Measurements from ENCODE around the gene IL31RA.
"Not testable (repeated sequence)": the region's sequence is repeated elsewhere in the genome, so short reads cannot be mapped to it uniquely, and the experiment has no call there.

The IL31RA gene

DNA sequence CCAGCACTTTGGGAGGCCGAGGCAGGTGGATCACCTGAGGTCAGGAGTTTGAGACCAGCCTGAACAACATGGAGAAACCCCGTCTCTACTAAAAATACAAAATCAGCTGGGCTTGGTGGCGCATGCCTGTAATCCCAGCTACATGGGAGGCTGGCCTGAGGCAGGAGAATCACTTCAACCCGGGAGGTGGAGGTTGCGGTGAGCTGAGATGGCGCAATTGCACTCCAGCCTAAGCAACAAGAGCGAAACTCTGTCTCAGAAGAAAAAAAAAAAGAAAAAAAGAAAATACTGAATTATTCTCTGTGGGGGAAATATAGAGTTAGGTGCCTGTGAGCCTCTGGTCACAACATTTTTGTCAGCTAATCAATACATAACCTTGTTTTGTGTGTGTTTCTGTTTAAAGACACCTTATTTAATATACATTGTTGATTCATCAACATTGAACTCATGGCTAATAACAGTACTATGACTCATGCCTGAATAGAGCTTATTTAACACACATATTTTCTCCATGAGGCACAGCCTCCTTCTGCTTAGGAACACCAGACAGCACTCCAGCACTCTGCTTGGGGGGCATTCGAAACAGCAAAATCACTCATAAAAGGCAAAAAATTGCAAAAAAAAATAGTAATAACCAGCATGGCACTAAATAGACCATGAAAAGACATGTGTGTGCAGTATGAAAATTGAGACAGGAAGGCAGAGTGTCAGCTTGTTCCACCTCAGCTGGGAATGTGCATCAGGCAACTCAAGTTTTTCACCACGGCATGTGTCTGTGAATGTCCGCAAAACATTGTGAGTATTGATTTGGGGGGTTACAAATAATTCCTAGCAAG, at the start of gene IL31RA:
Gene IL31RA (plus strand): TSS at position 519 of the 836 bp plus-strand sequence. CDS start 214 bp downstream, at position 733.
- DNase-seq, result no peak

- not testable (repeated sequence) for DNase-seq
These were observed 42.3 kb upstream of the IL31RA start for GRCh38 chr5:55808814-55809213.

DNA sequence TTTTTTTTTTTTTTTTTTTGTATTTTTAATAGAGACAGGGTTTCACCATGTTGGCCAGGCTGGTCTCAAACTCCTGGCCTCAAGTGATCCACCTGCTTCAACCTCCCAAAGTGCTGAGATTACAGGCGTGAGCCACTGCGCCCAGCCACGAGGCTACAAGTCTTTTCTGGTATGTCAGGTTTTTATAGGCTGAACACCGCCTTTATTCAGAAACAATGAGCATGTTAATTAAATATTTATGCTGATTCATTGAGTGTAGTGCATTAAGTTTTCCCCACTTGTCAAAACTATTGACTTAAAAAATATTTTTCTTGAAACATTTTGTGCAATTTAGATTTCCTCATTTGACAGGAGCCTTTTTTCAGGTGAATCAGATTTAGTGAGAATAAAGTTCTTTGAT, 35.2 kb upstream of the IL31RA start:
- DNase-seq, result not testable (repeated sequence)

GRCh38 chr5:55816342-55816741, 34.8 kb upstream of the IL31RA start:
- DNase-seq, result no peak

DNA sequence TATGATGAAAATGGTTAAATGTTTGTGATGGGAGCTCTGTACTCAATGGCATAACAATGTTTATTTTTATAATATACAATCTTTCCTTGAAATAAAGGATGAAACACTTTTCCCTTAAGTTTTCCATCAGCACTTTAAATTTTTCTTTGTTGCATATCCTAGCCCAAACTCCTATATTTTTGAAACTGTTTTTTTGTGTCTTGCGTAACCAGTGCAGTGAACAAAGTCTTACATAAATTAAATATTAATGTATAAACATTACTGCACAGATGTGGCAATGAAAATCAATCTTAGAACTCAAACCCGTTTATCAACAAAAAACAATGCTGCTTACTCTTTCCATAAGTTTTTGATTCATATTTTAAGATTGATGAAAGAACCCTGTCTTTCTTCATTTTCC, 34.1 kb upstream of the IL31RA start:
- DNase-seq, result no peak

DNA sequence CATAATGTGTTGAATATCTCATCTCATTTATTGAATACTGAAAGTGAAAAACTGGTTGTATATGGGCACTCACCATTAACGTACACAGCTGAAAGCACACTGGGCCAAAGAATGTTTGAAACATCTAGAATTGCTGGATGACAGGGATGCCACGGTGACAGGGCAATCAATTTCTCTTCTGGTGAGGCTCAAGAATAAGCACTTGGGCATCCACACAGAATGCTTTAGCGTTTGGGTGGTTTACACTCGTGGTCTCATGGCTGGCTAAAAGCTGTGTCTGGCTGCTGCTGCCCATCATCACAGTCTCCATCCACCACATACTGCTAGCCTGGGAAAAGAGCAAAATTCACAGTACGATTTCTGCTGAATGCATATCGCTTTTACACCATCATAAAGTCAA, 30.7 kb upstream of the IL31RA start:
- DNase-seq, result no peak

GRCh38 chr5:55821731-55822512, 29.2 kb upstream of the IL31RA start:
- DNase-seq, result peak; percentile 18

- no peak for DNase-seq
These were observed 27.9 kb upstream of the IL31RA start for GRCh38 chr5:55823151-55823796.

GRCh38 chr5:55829956-55830355, 21.2 kb upstream of the IL31RA start:
- no peak for DNase-seq

DNA sequence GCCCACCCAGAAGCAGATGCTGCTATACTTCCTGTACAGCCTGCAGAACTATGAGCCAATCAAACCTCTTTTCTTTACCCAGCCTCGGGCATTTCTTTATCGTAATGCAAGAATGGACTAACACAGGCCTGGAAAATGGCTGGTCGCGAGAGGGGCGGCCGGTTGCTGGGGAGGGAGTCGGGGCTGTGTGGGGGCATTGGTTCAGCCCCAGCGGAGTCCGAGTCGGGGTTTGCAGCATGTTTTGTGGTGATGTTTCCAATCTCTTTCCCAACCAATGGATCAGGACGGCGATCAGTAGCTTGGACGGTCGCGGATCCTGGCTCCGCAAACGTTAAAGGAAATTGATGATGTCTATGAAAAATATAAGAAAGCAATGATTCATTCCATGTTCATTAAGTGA, 18.7 kb upstream of the IL31RA start:
- DNase-seq, result no peak

DNA sequence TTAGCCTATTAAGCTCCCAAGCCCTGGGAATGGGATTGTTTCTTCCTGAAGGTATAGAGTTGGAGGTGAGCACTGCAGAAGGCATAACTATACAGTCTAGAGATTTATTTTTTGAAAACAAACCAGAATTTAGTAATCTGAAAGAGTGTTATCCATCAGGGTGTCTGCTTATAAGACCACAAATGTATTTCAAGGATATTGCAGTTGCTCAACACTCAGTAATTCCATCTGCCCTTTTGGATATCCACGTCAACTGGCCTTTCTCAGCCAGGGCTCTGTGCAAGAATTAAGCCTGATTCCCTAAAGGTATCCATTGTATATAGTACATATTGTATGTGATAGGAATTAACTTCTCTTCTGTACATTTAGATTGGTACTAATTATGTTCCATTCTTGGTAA, 15.0 kb upstream of the IL31RA start:
- DNase-seq, result no peak

DNA sequence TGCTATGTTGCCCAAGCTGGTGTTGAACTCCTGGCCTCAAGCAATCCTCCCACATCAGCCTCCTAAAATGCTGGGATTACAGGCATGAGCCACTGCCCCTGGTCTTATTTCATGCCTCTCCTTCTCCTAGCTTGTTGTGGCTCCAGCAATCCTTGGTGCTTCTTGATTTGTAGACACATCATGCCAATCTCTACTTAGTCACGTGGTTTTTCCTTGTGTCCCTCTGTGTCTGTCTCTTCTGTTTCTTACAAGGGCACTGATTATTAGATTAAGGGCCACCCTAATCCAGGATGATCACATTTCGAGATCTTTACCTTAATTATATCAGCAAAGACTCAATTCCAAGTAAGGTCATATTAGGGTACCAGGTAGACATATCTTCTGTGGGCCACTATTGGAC, 9.2 kb upstream of the IL31RA start:
- DNase-seq, result no peak

- no peak for DNase-seq
These were observed 3.3 kb upstream of the IL31RA start for GRCh38 chr5:55847837-55848236.

GRCh38 chr5:55848783-55849182, 2.4 kb upstream of the IL31RA start:
- no peak for DNase-seq

DNA sequence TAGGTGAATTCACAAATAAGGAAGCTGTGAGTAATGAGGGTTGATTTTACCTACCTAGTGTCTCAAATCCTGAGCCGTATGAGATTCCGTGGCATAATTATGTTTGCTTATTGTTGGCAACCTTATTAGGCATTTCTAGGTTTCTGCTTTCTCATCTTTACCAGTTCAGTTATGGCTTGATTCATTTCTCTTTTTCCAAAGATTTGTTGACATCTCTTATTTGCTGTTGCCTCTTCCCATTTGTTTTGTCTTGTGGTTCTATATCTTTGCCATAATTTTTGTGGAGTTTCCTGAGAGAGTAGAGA, 470 bp downstream of the IL31RA start:
- no peak for DNase-seq

DNA sequence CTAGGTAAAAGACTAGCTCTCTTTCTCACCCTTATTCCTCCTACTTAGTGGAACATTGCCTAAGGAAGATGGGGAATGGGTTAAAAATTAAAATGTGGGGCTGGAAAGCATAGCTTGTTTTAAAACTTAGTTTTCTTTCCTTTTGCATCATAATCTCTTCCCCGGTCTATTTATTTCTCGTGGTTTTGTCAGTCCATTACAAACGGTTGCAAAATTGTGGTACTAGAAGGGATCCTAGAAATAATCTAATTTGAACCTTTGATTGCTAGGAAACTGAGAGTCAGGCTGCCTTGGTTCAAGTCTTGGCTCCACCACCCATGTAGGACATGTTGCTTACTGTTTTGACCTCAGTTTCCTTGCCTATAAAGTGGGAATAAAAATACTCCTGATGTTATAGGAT, 1.3 kb downstream of the IL31RA start:
- no peak for DNase-seq

DNA sequence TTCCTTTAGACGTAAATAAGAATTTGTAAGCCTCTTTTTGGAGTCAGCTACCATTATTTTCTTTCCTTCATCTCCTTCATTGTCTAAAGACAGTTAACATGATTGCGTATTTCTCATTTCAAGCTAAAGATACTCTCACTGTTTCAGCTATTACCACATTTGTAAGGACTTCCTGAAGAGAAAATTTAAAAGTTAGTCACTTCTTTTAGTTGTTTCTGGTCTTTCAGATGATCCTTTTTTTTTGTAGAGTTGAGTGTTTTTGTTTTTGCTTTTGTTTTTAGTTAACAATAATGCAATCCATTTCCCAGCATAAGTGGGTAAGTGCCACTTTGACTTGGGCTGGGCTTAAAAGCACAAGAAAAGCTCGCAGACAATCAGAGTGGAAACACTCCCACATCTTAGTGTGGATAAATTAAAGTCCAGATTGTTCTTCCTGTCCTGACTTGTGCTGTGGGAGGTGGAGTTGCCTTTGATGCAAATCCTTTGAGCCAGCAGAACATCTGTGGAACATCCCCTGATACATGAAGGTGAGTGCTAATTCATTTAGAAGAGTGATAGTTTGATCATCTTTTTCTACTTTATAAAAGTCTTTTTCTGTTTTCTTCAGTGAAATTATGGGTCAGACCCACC, 2.0 kb downstream of the IL31RA start:
- no peak for DNase-seq

DNA sequence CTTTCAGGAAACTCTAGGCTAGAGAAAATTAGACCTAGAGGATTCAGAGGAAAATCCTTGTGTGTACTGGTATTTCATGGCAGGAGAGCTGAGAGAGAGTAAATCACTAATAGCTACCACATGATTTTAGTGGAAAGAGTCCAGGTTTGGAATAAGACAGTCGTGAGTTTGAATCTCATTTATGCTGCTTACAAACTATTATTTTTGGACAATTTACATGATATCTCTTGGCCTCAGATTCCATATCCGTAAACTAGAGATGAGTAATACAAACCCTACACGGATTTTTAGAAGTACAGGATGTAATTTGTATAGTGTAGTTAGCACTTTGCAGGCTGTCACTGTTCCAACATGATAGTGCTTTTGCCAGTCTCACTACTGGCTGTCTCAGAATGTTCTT, 2.7 kb downstream of the IL31RA start:
- DNase-seq, result no peak

- peak; percentile 4 for DNase-seq
These were observed 4.4 kb downstream of the IL31RA start for GRCh38 chr5:55855509-55855908.

DNA sequence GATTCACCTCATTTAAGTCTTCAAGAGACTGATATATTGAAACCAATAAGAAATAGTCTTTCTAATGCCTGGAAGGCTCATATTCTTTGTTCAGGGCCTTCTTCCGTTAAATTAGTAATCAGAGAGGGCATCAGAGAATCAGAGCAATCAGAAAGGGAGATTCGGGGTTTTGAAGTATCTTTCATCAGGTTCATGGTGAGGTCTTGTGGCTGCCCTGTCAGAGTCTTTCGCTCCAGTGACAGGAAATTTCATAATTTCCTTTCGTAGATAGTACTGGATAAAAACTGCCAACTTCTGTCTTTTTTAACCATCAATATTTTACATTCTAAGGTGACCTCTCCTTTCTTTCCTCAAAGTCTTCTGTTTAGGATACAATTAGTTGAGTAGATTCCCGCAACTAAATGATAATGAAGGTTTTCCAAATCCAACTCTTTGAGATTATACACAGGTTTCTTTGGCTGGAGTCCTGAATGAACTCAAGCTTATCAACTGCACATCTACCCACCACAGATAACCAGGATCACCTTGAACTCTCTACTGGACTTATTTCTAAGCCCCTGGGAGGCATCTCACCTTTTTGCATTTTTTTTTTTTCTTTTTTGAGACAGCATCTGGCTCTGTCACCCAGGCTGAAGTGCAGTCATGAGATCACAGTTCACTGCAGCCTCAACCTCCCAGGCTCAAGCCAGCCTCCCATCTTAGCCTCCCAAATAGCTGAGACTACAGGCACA, 5.5 kb downstream of the IL31RA start:
- peak; percentile 11 for DNase-seq

DNA sequence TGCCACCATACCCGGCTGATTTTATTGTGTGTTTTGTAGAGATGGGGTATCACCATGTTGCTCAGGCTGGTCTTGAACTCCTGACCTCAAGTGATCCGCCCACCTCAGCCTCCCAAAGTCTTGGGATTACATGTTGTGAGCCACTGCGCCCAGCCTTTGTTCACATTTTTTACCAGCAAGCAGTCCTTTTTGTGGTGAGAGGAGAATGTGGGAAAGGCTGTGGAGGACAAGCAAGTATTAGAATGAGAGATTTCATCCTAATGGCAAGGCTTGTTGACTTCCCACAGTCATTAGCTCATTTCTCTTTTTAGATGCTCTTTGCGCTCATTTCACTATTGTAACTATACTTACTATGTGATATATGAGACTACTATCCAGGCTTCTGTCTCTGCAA, 6.1 kb downstream of the IL31RA start:
- DNase-seq, result no peak

GRCh38 chr5:55858104-55858503, 6.9 kb downstream of the IL31RA start:
- no peak for DNase-seq

GRCh38 chr5:55860288-55860687, 9.1 kb downstream of the IL31RA start:
- no peak for DNase-seq

Data from CD4-positive, alpha-beta T cell treated with Interleukin-6 for 4 hours (primary cell).